Measurements from ENCODE around the gene CTNNA2.

DNA sequence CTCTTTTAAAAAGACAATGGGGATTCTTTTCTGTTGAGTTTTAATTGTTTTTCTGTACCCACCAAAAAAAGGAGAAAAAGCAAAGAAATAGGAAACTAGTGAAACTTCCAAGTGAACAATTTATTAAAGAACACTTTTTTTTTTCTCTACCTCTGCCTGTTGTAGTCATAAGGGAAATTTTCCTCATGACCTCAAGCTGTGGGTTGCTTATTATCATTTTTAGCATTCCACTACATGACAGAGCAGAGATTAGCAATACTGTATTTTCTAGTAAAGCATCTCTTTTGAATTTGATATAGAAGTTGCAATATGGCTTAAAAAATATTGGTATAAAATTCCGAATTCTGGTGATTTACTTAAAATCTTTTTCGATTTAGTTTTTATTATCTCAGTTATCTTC lies 879.6 kb downstream of the CTNNA2 start:
- no peak for TF ChIP-seq TAF1 (IDR thresholded peaks at IDR 0.05; ENCODE audit: borderline replicate concordance, insufficient read depth, low read length)
- TF ChIP-seq SIN3A (IDR thresholded peaks at IDR 0.05; ENCODE audit: borderline replicate concordance, insufficient read depth, low read length): no peak
- TF ChIP-seq POLR2AphosphoS5 (IDR thresholded peaks at IDR 0.05; ENCODE audit: low read depth, low read length): no peak
- TF ChIP-seq REST (IDR thresholded peaks at IDR 0.05; ENCODE audit: insufficient read depth in 1 of 2, low read depth in 2 of 2, low read length in 2 of 2): no peak
- TF ChIP-seq FOXP2 (optimal IDR thresholded peaks at IDR 0.05; ENCODE audit: borderline replicate concordance, extremely low read depth, extremely low read length, insufficient read depth): no peak
